Fibroblast of lung (primary cell): Measurements from ENCODE around the gene CACTIN.
"Not testable (repeated sequence)": the region's sequence is repeated elsewhere in the genome, so short reads cannot be mapped to it uniquely, and the experiment has no call there.

Experiments used
- EZH2 ChIP-seq: IDR thresholded peaks from 2 replicates; pipeline ENCODE4 v1.5.1; 2012; ENCODE audit warnings: low read length, control low read depth, mild to moderate bottlenecking; ENCODE audit errors: missing control alignments
- TF ChIP-seq, protein P1 (sequence below), 2 donors: IDR thresholded peaks in 1 of 2; conservative IDR thresholded peaks in 1 of 2; 1 replicate in 1 of 2; 2 replicates in 1 of 2; pipeline ENCODE4 v1.5.1; 2011 to 2012; ENCODE audit warnings: low read length in 2 of 2, control low read depth in 1 of 2, inconsistent platforms in 1 of 2, low read depth in 1 of 2, mild to moderate bottlenecking in 1 of 2

- TF ChIP-seq, protein P1, sequence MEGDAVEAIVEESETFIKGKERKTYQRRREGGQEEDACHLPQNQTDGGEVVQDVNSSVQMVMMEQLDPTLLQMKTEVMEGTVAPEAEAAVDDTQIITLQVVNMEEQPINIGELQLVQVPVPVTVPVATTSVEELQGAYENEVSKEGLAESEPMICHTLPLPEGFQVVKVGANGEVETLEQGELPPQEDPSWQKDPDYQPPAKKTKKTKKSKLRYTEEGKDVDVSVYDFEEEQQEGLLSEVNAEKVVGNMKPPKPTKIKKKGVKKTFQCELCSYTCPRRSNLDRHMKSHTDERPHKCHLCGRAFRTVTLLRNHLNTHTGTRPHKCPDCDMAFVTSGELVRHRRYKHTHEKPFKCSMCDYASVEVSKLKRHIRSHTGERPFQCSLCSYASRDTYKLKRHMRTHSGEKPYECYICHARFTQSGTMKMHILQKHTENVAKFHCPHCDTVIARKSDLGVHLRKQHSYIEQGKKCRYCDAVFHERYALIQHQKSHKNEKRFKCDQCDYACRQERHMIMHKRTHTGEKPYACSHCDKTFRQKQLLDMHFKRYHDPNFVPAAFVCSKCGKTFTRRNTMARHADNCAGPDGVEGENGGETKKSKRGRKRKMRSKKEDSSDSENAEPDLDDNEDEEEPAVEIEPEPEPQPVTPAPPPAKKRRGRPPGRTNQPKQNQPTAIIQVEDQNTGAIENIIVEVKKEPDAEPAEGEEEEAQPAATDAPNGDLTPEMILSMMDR (conservative IDR thresholded peaks at IDR 0.05 in 1 of 2, IDR thresholded peaks at IDR 0.05 in 1 of 2; ENCODE audit: low read depth in 1 of 2, low read length in 2 of 2) = not testable (repeated sequence)
- not testable (repeated sequence) for TF ChIP-seq EZH2
Measured at GRCh38 chr19:3647102-3647501, 20.5 kb upstream of the CACTIN start.
